Keratinocyte (primary cell): Measurements from ENCODE around the gene SYT12. TPM values are rescaled to one million over a fixed set of nuclear protein-coding genes. Genes with fewer than 3 reads are reported as not detected.
"Not testable (repeated sequence)": the region's sequence is repeated elsewhere in the genome, so short reads cannot be mapped to it uniquely, and the experiment has no call there.

ENCODE experiments used
- DNase-seq: peaks from one replicate; pipeline ENCODE4 v3.0.0-alpha.2; 2011; ENCODE audit warnings: low read depth, missing footprints, low spot score
- FAIRE-seq: peaks from 2 replicates; lab custom pipeline; 2011; peaks lifted over from hg19 to GRCh38; lab: Jason Lieb, UNC
- H2AFZ ChIP-seq: 2 replicates; pipeline ENCODE4 v1.6.0; 2012; ENCODE audit warnings: low read length, control low read depth, inconsistent platforms; ENCODE audit not compliant: control insufficient read depth
- H3K27ac ChIP-seq: 2 replicates; pipeline ENCODE4 v1.5.1; 2011; ENCODE audit warnings: low read length; ENCODE audit not compliant: control insufficient read depth, insufficient read depth
- H3K27me3 ChIP-seq: 3 replicates; pipeline ENCODE4 v1.6.0; 2011; ENCODE audit warnings: low read length; ENCODE audit not compliant: control insufficient read depth, insufficient read depth; ENCODE audit errors: extremely low read depth
- H3K36me3 ChIP-seq, 2 experiments: 2 replicates in 1 of 2; 3 replicates in 1 of 2; pipeline ENCODE4 v1.5.1; 2011; ENCODE audit warnings: low read length in 2 of 2, mild to moderate bottlenecking in 1 of 2; ENCODE audit not compliant: control insufficient read depth in 2 of 2, insufficient read depth in 2 of 2; ENCODE audit errors: extremely low read depth in 1 of 2
- H3K4me1 ChIP-seq: 3 replicates; pipeline ENCODE4 v1.5.1; 2011; ENCODE audit warnings: low read length; ENCODE audit not compliant: control insufficient read depth, insufficient read depth; ENCODE audit errors: extremely low read depth
- H3K4me2 ChIP-seq: 3 replicates; pipeline ENCODE4 v1.6.0; 2011; ENCODE audit warnings: low read depth, low read length; ENCODE audit not compliant: control insufficient read depth, insufficient read depth; ENCODE audit errors: extremely low read depth
- H3K4me3 ChIP-seq, 3 experiments: fragments of 200-600 bp in 1 of 3; sonication (generic) in 1 of 3; 2 replicates in 2 of 3; 3 replicates in 1 of 3; pipeline ENCODE4 v1.5.1; 2011 to 2016; ENCODE audit warnings: low read length in 3 of 3, mild to moderate bottlenecking in 3 of 3, control low read depth in 2 of 3, inconsistent platforms in 1 of 3, low read depth in 1 of 3, mixed read lengths in 1 of 3, mixed run types in 1 of 3, moderate library complexity in 1 of 3; ENCODE audit not compliant: control insufficient read depth in 2 of 3, insufficient read depth in 2 of 3; ENCODE audit errors: extremely low read depth in 1 of 3
- H3K79me2 ChIP-seq: 2 replicates; pipeline ENCODE4 v1.6.0; 2012; ENCODE audit warnings: low read length; ENCODE audit not compliant: control insufficient read depth, insufficient read depth
- H3K9ac ChIP-seq: 3 replicates; pipeline ENCODE4 v1.6.0; 2011; ENCODE audit warnings: low read length; ENCODE audit not compliant: control insufficient read depth, insufficient read depth; ENCODE audit errors: extremely low read depth
- H3K9me1 ChIP-seq: 3 replicates; pipeline ENCODE4 v1.6.0; 2011; ENCODE audit warnings: low read length; ENCODE audit not compliant: control insufficient read depth, insufficient read depth; ENCODE audit errors: extremely low read depth
- H3K9me3 ChIP-seq: 2 replicates; pipeline ENCODE4 v1.5.1; 2012; ENCODE audit warnings: low read depth, low read length; ENCODE audit not compliant: control insufficient read depth
- H4K20me1 ChIP-seq: 3 replicates; pipeline ENCODE4 v1.6.0; 2011; ENCODE audit warnings: low read length; ENCODE audit not compliant: control insufficient read depth, insufficient read depth; ENCODE audit errors: extremely low read depth
- CTCF ChIP-seq, 3 experiments: IDR thresholded peaks in 1 of 3; conservative IDR thresholded peaks in 1 of 3; optimal IDR thresholded peaks in 1 of 3; 2 replicates in 2 of 3; 3 replicates in 1 of 3; pipeline versions ENCODE3 to v1.5.1; 2011; ENCODE audit warnings: low read length in 3 of 3, mild to moderate bottlenecking in 3 of 3, moderate library complexity in 2 of 3, control low read depth in 1 of 3, inconsistent platforms in 1 of 3; ENCODE audit not compliant: insufficient read depth in 2 of 3; ENCODE audit errors: extremely low read depth in 1 of 3
- EZH2 ChIP-seq: IDR thresholded peaks from one replicate; pipeline ENCODE4 v1.6.1; 2012; ENCODE audit warnings: inconsistent platforms, mild to moderate bottlenecking, low read length, moderate library complexity
- dilution Hi-C: fragments of 300-500 bp; cut with MboI; formaldehyde crosslinking; loops from one replicate; pipeline ENCODE4 v1.7.0; 2020; ENCODE audit warnings: low sequenced_read_pairs; ENCODE audit not compliant: extremely low pct_ligation_motif_present
- polyA plus RNA-seq, 5 experiments: library from polyadenylated mRNA; depleted of rRNA in 3 of 5; stranded (reverse) in 3 of 5; stranded (forward) in 1 of 5; unstranded in 1 of 5; fragments of >200 nt; gene quantifications; 1 replicate in 1 of 5; 2 replicates in 3 of 5; 3 replicates in 1 of 5; pipeline versions ENCODE4 v1.2.1 to v1.2.3, GENCODE V29; 2011 to 2012; ENCODE audit warnings: missing spikeins in 2 of 5, low read depth in 1 of 5, low replicate concordance in 1 of 5

Gene SYT12
- polyA plus RNA-seq, 1 donor (not counting 4 experiments of a cell fraction or from before 2014, with no cell fraction given): 0.05 TPM

GRCh38 chr11:67002297-67002913 is 20.5 kb upstream of the SYT12 start:
- TF ChIP-seq CTCF (optimal IDR thresholded peaks at IDR 0.05 in 1 of 3, IDR thresholded peaks at IDR 0.05 in 1 of 3, conservative IDR thresholded peaks at IDR 0.05 in 1 of 3; ENCODE audit: extremely low read depth in 1 of 3, insufficient read depth in 2 of 3, low read length in 3 of 3) (no peak), EZH2 (no peak)
- Histone ChIP-seq H3K9me1 (no peaks in the 10 kb centered on the region), H3K4me2 (no peak overlapping the region), H3K27me3 (no peaks in the 10 kb centered on the region), H3K9ac (no peak overlapping the region), H2AFZ (no peak overlapping the region), H3K27ac (no peak overlapping the region), H4K20me1 (no peaks in the 10 kb centered on the region), H3K79me2 (no peaks in the 10 kb centered on the region), H3K4me3 (no peak overlapping the region), H3K9me3 (no peaks in the 10 kb centered on the region), H3K36me3 (no peaks in the 10 kb centered on the region), H3K4me1 (no peaks in the 10 kb centered on the region)
- no peak for FAIRE-seq
- DNase-seq: no peak
- dilution Hi-C loops: no loop called here

GRCh38 chr11:67002921-67003411 is 20.0 kb upstream of the SYT12 start:
- no peaks in the 10 kb centered on the region for H3K79me2 ChIP-seq
- no peak overlapping the region for H3K4me3 ChIP-seq
- H3K27me3 ChIP-seq: no peaks in the 10 kb centered on the region
- TF ChIP-seq CTCF (optimal IDR thresholded peaks at IDR 0.05 in 1 of 3, IDR thresholded peaks at IDR 0.05 in 1 of 3, conservative IDR thresholded peaks at IDR 0.05 in 1 of 3; ENCODE audit: extremely low read depth in 1 of 3, insufficient read depth in 2 of 3, low read length in 3 of 3) (no peak), EZH2 (no peak)
- dilution Hi-C loops: no loop called here
- DNase-seq (no peak), FAIRE-seq (no peak)
- no peak overlapping the region for H3K27ac ChIP-seq
- H3K9me3 ChIP-seq: no peaks in the 10 kb centered on the region
- no peaks in the 10 kb centered on the region for H4K20me1 ChIP-seq
- no peak overlapping the region for H3K9ac ChIP-seq
- no peak overlapping the region for H3K4me2 ChIP-seq
- H3K9me1 ChIP-seq: no peaks in the 10 kb centered on the region
- H2AFZ ChIP-seq: no peak overlapping the region
- H3K36me3 ChIP-seq: no peaks in the 10 kb centered on the region
- H3K4me1 ChIP-seq: no peaks in the 10 kb centered on the region

- H3K9me3 ChIP-seq, H2AFZ ChIP-seq, FAIRE-seq, DNase-seq, H3K36me3 ChIP-seq, H4K20me1 ChIP-seq, dilution Hi-C loops, H3K4me3 ChIP-seq, H3K4me1 ChIP-seq, H3K4me2 ChIP-seq, H3K27ac ChIP-seq, H3K79me2 ChIP-seq, H3K9me1 ChIP-seq, H3K9ac ChIP-seq, H3K27me3 ChIP-seq: not testable (repeated sequence)
These were observed 17.7 kb upstream of the SYT12 start for GRCh38 chr11:67005200-67005599.
